GM21526 (cell line): ENCODE data around the gene TMEFF2.
"Not testable (repeated sequence)": the region's sequence is repeated elsewhere in the genome, so short reads cannot be mapped to it uniquely, and the experiment has no call there.

Source experiments
- ATAC-seq: cut with Tn5 transposase; IDR thresholded peaks from one replicate; pipeline ENCODE4 v1.9.1; 2021; ENCODE audit warnings: moderate library complexity; ENCODE audit not compliant: unreplicated experiment, low FRiP score

TMEFF2 gene

DNA sequence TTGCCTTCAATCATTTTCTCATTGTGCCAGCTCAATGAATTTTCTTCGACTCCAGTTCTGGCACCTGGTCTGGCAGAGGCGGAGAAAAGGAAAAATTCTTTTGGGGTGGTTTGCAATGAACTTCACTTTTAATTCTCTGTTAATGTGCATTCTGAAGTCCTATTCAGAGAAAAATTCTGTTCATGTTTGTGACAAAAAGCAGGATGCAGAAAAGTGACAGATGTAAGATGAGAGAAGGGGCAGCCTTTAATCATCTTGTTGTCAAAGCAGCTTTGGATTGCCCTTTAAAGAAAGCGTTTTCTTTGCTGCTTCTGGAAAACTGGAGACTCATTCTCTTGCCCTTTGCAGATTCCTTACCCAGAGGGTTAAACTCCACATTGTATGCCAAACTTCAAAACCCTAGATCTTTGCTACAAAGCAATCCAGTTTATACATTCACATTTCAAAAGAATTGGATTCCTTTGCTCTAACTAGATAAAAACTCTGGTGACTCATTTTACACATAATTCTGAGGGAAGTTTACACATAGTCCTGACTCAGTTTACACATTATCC lies 253.3 kb downstream of the TMEFF2 start:
- no peak for ATAC-seq

GRCh38 chr2:191938779-191939178 lies 256.0 kb downstream of the TMEFF2 start:
- ATAC-seq = no peak

DNA sequence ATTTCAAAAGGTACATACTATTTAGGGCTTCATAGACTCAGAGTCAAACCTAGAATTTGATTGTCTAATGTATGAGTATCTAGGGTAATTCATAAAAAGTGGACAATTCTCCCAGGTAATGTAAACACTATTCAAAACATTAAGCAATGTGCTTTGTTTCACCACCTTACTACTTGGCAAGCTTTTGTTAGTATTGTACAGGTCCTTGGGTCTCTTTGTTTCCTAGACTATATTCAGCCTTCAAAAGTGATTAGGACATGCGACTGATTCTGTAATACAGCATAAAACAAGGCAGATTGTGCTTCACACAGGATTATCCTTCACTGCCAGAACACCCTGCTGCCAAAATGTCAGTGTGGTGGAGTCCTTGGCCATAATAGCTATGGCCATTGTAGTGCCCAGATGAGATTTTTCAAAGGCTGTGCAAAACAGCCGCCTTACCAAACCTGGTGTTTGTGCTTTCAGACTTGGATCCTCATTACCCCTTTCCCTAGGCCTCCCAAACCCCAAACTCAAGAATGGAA lies 257.8 kb downstream of the TMEFF2 start:
- no peak for ATAC-seq

- no peak for ATAC-seq
Observed at GRCh38 chr2:191935247-191935646, 259.5 kb downstream of the TMEFF2 start.

- ATAC-seq = peak; percentile 83
Observed at GRCh38 chr2:191933307-191934105, 261.2 kb downstream of the TMEFF2 start.

DNA sequence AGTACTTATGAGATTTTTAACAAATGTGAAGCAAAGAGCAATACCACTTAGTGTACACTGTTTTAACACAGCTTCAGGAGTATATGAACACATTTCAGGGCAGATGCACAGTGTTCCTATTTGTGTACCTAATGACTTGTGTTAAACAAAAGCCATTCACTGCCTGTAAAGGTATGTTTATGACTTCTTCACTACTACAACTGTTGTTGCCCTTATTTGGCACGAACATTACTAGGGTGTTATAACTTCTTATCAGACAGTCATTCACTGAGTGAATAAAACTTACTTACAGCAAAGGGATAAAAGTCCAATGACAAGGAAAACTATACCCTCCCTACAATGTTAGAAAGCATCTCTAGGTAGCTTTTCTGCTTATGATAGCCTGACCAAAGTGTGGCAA lies 262.4 kb downstream of the TMEFF2 start:
- ATAC-seq = no peak

DNA sequence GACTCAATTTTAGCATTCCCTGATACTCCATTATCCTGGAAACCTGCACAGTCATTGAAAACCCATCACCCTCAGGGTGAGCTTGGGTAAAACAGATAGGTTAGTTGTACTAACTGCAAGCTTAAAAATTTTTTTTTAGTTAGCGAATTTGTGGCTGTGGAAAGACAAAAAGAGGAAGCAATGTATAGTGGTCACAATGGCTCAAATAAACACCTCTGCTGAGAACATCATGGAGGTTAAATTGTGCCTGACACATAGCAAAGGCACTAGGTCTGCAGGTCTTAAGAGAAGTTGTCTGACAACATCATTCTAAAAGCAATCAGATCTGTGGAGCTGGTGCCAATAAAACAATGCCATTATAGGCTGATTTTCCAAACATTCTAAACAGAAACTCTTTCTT lies 263.4 kb downstream of the TMEFF2 start:
- no peak for ATAC-seq

GRCh38 chr2:191930205-191930604 lies 264.5 kb downstream of the TMEFF2 start:
- no peak for ATAC-seq

- ATAC-seq = no peak
Observed at GRCh38 chr2:191929288-191929687, 265.4 kb downstream of the TMEFF2 start.

GRCh38 chr2:191927991-191928390 lies 266.7 kb downstream of the TMEFF2 start:
- ATAC-seq = no peak

GRCh38 chr2:191927319-191927867 lies 267.3 kb downstream of the TMEFF2 start:
- no peak for ATAC-seq

DNA sequence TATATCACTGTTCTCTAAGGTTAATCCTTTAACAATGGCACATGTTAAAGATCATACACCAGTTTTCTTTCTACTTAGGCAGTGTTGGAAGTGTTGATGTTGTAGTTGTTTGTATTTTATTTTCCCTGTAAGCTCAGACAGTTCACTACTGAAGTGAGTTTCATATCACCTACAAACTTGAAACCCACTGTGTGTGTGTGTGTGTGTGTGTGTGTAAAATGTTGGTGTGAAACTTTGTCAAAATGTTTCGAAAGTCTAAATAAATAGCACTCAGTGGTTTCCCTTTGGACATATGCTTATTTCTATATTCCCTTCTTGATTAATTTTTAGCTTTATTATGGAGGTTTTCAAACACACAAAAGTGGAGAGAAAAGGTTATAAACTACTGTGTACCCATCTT lies 268.1 kb downstream of the TMEFF2 start:
- ATAC-seq = no peak

- no peak for ATAC-seq
Observed at GRCh38 chr2:191923652-191923997, 271.1 kb downstream of the TMEFF2 start.

GRCh38 chr2:191922736-191923651 lies 271.7 kb downstream of the TMEFF2 start:
- ATAC-seq = peak; percentile 99

DNA sequence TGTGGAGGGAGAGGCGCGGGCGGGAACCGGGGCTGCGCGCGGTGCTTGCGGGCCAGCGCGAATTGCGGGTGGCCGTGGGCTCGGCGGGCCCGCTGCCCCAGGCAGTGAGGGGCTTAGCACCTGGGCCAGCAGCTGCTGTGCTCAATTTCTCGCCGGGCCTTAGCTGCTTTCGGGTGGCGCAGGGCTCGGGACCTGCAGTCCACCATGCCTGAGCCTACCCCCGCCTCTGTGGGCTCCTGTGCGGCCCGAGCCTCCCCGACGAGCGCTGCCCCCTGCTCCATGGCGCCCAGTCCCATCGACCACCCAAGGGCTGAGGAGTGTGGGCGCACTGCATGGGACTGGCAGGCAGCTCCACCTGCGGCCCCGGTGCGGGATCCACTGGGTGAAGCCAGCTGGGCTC lies 273.1 kb downstream of the TMEFF2 start:
- ATAC-seq = not testable (repeated sequence)

DNA sequence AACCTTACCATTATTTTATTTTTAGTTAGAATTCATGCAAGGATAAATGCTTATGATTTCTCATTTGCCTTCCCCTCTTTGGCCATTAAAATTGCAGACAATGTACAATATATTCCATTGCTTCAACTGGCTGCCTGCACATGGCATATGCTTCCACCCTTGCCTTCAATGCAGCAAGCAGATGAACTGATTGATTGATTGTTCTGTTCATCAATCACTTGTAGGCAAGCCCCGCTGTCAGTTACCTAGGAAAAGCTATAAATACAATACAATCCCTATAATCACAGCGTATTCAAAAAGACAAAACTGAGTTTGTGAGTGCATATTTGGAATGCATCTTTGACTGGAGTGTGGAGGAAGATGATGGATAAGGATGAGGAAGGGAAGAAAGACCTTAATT lies 274.2 kb downstream of the TMEFF2 start:
- no peak for ATAC-seq

DNA sequence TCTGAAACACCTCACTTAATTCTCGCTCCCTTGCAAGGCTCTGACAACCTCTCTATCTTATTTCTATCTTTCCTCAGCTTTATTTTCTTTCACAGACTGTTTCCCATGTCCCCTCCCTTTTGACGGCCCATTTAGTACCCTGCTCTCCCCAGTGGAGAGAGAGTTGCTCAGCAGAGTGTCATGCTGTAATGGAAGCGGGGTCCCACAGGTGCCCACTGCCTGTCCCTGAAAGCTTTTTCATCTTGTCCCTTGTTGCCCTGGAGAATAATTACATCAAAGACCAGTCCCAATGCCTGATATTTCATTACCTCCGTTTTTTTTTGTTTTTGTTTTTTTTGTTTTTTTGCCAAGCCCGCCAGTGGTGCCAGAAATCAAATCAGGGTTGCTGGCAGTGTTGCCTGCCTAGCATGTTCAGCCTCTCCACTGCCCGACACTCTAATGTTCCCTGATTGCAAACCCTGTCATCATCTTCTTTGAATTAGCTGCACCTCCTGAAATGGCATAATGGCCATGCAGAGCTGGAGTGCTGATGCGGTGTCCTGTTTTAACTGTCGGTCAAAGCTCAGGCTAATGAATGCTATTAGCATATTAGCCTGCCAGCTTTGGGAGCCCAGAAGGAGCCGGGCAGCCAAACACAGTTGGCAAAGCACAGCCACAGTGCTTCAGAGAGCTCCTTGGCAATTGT lies 276.6 kb downstream of the TMEFF2 start:
- no peak for ATAC-seq

DNA sequence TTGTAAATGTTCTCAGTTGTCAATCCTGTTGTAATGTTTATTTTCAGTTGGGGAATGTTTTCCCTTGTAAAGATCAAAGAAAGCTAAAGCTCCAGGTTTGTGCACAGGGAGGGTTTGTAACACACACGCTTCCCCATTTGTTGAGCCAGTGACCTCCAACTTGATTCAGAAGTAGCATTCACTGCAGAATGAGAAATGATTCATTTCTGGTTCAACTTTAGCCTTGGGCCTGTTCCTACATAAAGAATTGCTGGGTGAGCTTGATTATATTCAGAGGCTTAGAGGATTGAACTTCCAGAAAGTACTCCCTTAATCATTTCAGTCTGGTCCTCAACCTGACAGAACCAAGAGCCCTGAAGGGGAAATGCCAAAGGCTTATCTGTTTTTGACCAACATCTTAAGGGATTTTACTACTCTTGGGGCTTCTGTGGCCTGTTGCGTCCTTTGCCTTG lies 277.3 kb downstream of the TMEFF2 start:
- no peak for ATAC-seq

DNA sequence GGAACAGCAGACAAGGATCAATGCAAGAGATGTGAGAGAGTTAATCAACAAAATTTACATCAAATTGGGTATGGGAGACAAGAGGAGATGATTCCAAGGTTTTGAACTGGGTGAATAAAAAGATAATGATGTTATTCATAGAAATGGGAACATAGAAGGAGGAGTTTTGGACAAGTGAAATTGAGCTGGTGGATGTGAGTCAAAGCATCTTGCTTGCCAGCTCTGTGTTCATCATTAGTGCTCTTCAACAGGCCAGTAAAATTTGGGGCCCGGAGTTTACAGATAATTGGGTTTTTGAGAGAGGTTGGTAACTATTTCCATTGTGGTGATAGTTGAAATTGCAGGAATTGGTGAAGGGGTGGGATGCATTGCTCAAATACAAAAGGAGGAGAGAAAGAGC lies 277.9 kb downstream of the TMEFF2 start:
- ATAC-seq = no peak

DNA sequence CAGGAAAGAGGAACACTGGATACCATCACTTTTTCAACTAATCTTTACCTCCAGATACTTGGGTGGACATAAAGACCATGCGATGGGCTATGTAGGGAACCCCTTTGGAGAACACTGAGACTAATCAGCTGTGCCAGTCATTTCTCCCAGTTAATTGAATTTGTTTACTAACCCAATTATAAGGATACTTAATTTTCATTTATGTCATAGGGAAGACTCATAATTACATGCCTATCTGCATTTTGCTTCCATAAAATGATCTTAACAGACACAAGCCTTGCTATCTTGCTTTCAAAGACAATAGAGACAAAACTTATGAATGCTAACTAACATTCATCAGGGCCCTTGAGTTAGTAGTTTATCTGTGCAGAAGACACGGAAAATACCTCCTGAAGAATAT lies 279.0 kb downstream of the TMEFF2 start:
- ATAC-seq = no peak
